Fibroblast of mammary gland (primary cell): ENCODE results near the gene GCC1.
"Not testable (repeated sequence)": the region's sequence is repeated elsewhere in the genome, so short reads cannot be mapped to it uniquely, and the experiment has no call there.

Experiments used
- DNase-seq: peaks from one replicate; pipeline ENCODE4 v3.0.0-alpha.2; 2010; ENCODE audit warnings: low read depth
- H3K4me3 ChIP-seq: 2 replicates; pipeline ENCODE4 v1.5.1; 2011; ENCODE audit warnings: low read depth, mild to moderate bottlenecking, low read length, moderate library complexity; ENCODE audit not compliant: control insufficient read depth
- TF ChIP-seq, protein P1 (sequence below): conservative IDR thresholded peaks from 2 replicates; pipeline ENCODE4 v1.5.1; 2011; ENCODE audit warnings: low read depth, low read length, inconsistent platforms; ENCODE audit not compliant: control insufficient read depth, insufficient read depth

The GCC1 gene

DNA sequence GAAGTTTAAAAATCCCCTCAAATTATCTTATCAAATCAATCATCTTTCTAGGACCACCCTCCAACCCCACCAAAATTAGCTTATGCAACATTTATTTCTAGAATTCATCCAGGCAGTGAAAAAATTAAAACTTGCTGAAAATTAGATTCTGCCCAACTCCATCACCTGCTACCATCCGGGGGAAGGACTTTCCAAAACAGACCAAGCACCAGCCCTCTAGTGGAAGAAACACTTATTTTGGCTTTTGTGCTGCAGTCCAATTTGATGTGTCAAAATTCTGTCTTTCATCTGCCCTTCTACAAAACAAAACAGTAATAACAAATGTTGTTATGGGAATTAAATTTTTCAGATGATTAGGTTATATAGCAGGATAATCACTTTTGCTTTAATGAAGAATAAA lies 35.1 kb downstream of the GCC1 start:
- DNase-seq, result no peak
- TF ChIP-seq, protein P1, sequence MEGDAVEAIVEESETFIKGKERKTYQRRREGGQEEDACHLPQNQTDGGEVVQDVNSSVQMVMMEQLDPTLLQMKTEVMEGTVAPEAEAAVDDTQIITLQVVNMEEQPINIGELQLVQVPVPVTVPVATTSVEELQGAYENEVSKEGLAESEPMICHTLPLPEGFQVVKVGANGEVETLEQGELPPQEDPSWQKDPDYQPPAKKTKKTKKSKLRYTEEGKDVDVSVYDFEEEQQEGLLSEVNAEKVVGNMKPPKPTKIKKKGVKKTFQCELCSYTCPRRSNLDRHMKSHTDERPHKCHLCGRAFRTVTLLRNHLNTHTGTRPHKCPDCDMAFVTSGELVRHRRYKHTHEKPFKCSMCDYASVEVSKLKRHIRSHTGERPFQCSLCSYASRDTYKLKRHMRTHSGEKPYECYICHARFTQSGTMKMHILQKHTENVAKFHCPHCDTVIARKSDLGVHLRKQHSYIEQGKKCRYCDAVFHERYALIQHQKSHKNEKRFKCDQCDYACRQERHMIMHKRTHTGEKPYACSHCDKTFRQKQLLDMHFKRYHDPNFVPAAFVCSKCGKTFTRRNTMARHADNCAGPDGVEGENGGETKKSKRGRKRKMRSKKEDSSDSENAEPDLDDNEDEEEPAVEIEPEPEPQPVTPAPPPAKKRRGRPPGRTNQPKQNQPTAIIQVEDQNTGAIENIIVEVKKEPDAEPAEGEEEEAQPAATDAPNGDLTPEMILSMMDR, result peak; percentile 31

DNA sequence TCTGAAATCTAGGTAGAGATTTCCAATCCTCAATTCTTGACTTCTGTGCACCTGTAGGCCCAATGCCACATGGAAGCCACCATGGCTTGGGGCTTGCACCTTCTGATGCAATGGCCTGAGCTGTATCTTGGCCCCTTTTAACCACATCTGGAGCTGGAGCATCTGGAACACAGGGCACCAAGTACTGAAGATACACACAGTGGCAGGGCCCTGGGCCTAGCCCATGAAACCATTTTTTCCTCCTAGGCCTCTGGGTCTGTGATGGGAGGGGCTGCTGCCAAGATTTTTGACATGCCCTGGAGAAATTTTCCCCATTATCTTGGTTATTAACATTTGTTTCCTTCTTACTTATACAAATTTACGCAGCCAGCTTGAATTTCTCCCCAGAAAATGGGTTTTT lies 39.1 kb downstream of the GCC1 start:
- H3K4me3 ChIP-seq, result no peak overlapping the region
- no peak for DNase-seq
- TF ChIP-seq, protein P1, result no peak

More for the DNA sequence above, 35.1 kb downstream of the GCC1 start:
- H3K4me3 ChIP-seq, result no peak overlapping the region

DNA sequence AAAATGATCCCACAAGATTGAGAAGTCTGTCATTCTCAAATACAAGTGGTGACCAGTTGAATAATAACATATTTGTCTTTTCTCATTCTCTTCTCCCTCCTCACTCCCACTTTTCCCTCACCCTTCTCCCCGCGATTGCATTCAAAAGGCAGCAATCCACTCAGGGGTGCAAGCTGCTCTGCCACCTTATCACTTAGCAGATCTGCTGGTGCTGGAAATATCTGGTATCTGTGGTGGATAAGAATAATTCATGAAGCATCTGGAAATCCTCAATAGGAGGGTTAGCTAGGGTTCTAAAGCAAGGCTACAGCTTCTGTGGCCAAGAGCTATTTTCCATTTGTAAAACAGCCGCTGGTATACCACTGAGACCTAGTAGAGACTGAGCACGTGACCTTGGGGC lies 43.8 kb downstream of the GCC1 start:
- TF ChIP-seq, protein P1, result no peak
- H3K4me3 ChIP-seq, result no peak overlapping the region
- no peak for DNase-seq

DNA sequence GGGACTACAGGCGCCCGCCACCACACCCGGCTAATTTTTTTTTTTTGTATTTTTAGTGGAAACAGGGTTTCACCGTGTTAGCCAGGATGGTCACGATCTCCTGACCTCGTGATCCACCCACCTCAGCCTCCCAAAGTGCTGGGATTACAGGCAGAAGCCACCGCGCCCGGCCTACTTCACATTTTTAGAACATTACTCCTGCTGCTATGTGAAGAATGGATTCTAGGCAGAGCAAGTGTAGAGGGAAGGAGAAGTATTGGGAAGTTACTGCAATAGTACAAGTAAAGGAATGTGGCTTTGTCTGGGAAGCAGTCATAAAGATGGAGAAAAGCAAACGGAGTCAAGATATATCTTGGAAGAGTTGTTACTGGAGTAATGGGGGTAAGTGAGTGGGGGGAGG lies 44.9 kb downstream of the GCC1 start:
- not testable (repeated sequence) for H3K4me3 ChIP-seq, DNase-seq

DNA sequence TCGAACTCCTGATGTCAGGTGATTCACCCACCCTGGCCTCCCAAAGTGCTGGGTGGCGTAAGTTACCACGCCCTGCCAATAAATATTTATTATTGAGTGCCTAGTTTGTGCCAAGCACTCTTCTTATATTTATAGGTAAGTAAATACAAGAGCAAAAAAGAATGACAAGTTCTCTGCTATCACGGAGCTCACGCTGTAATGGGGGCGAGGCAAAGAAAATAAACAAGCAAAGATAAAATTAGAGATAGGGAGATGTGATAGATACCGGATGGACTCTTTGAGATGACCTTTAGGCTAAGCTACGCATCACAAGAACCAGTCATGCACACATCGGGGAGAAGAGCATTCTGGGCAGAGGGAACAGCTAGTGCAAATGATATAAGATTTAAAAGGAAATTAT lies 46.3 kb downstream of the GCC1 start:
- TF ChIP-seq, protein P1, result no peak
- H3K4me3 ChIP-seq, result no peak overlapping the region
- DNase-seq, result no peak

DNA sequence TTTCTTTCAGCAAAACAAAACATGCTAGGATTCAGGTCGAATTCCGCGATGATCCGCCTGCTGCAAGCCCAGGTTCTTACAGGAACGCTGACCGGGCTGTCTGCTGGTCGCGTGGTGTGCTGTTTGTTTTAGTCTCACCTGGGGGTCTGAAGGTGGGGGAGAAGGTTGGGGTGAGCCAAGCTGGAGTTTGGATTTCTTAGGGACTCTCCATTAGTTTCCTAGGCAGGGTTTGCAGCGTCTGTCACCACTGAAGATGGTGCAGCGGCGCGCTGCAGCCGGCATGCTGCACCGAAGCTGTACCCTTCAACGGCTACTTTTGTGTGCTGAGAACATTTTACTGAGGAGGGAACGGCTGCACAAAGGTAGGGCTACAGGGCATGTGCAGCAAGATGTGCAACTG lies 48.7 kb downstream of the GCC1 start:
- TF ChIP-seq, protein P1, result no peak
- DNase-seq, result no peak
- H3K4me3 ChIP-seq, result no peak overlapping the region

DNA sequence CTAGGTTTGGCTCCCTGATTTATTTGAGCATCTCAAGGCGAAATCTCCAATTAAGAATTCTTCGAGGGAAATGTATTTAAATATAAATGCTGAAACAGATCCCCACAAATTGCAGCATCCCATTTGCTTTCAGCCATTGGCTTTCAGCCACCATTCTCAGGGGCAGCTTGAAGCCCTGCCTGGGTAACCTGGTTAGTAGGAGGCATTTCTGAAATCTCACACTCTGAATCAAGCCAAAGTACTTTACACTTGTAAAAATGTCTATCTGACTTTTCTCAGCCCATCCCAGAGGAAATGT lies 49.1 kb downstream of the GCC1 start:
- TF ChIP-seq, protein P1, result no peak
- no peak overlapping the region for H3K4me3 ChIP-seq
- no peak for DNase-seq
